ENCODE results near the gene PLA2R1.

PLA2R1 gene

GRCh38 chr2:160033732-160034392 is 28.6 kb downstream of the PLA2R1 start:
- no peak for DNase-seq (ENCODE audit: low read depth in 2 of 2)

DNA sequence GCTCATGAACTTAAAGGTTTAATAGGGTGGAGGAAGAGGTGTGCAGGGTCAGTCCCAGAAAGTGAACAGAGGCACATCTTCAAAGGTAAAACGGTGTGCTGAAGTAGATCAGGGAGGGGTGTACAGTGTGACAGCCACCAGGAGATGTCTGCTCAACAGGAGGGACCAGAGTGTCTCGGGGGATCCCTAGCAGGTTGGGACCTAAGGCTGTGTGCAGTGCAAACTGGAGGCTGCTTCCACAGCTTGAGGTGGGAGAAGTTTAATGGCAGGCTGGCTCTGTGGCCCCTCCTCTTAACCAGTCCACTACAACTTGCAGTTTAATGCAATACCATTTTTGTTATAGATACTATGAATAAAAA is 33.2 kb downstream of the PLA2R1 start:
- no peak for DNase-seq (ENCODE audit: low read depth in 2 of 2)

DNA sequence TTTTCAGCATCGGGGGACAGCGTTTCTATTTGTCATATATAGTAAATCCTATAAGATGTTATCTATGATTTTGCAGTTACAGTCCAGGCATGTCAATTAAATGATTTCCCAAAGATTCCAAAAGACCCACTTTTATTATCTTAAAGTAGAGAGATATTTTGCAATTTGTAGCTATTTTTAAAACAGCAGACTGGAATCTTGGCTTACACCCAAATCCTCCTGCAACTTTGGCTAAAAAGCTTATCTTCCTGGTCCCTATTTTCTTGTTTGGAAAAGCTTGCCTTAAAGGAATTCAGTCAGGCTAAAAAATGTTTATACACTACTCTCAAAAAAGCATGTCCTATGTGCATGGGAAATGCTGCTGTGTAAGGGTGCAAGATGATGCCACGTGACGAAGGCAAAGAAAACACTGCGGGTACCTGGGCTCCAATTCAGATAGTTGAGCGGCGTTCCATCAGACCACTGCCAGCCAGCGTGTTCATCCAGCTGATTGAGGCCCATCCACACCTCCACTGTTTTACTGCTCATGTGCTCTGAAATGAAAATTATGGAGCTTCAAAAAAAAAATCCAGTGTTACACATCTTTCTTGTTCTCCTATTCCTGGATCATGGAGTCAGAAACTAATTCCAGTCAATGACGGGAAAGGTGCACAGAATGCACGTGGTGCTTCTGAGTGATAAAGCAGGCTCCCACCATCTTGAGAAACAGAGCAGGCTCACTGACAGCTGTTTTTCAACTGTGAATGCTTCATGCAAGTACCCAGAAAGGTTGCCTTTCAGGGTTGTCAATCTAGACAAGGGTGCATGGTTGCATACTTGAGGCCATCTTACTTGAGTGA is 33.8 kb downstream of the PLA2R1 start:
- DNase-seq (ENCODE audit: low read depth in 2 of 2) = no peak

DNA sequence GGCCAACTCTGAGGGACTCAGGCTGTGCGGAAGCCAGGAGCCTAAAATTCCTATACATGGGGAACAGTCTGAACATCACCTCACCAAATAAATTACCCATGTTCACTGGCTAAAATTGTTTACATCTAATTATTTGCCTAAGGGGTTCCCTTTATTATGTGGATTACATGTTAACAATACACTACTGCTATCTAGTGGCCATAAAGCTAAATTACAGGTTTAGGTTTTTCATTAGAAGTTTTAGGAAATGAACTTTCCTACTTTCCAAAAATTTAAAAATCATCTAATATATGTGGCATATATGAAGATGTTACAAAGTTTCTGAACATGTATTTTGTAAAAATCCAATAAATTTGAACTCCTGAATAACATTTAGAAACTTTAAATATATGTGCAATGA is 40.3 kb downstream of the PLA2R1 start:
- no peak for DNase-seq (ENCODE audit: low read depth in 2 of 2)

- no peak for DNase-seq (ENCODE audit: low read depth in 2 of 2)
These were observed 42.9 kb downstream of the PLA2R1 start for GRCh38 chr2:160019374-160020090.

GRCh38 chr2:160015746-160016145 is 46.7 kb downstream of the PLA2R1 start:
- DNase-seq (ENCODE audit: low read depth in 2 of 2) = no peak

DNA sequence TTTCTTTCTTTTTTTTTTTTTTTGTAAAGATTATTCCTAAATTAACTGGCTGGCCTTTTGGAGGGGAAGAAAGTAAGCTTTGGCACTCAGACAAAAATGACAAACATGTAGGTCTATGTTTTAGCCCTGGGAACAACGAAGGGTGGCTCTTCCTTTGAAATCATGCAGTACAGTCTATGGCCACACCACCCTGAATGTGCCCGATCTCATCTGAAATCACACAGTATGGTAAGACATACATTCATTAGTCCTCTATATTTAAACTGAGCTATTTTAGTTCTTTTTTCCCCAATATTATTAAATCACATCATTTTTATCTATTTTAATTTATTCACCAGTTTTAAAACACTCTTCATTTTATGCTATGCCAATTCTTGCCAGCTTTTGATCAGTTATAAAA is 48.2 kb downstream of the PLA2R1 start:
- DNase-seq (ENCODE audit: low read depth in 2 of 2) = no peak

DNA sequence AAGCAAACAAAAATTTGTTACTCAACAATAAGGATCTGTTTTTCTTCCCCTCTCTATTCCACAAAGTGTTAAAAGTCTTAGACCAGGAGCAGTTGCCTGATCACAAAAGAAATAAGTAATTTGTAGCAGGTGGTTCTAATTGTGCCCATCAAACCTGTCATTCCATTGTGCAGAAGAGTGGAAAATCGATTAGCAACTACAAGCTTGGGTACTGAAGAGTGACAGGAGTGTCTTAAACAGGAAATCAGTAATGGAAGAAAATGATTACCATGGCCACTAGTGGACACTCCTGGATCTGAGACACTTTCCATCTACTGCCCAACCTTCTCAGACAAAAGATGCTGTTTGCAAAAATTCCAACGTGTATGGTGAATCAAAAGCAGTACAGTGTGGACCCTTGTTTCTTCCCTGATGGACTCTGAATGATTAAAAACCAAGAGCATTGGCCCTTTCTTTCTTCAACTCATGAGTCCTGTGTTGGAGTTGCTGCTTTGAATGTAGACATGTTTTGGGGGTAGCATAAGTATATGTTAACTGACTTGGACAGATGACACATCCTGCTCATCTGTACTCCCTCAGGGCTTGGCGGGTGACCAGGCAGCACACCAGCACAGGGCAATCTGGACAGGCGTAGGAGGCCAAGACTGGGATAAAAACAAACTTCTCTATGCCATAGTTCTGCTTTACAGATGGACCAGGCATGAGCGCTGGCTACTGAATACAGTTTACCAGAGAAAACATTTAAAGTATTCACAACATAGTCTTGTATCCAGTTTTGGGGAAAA is 51.9 kb downstream of the PLA2R1 start:
- DNase-seq (ENCODE audit: low read depth in 2 of 2) = no peak

DNA sequence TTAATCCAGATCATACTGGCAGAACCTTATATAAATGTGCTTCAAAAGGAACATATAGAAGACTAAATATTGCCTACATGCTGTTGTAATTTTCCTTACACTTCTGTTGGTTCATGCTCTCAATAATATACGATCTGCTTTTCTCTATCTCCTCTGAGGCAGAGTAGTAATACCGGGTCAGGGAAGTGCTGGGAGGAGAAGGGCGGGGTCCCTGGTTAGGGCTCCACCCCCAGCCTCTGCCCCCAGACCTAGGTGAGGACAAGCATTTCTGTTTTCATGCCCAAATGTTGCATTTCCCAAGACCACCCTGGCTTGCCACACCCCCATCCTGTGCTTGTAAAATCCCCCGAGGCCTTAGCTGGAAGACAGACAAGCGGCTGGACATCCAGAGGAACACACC is 55.3 kb downstream of the PLA2R1 start:
- DNase-seq (ENCODE audit: low read depth in 2 of 2) = no peak

- DNase-seq (ENCODE audit: low read depth in 2 of 2) = no peak
These were observed 55.9 kb downstream of the PLA2R1 start for GRCh38 chr2:160006475-160006874.

- no peak for DNase-seq (ENCODE audit: low read depth in 2 of 2)
These were observed 56.5 kb downstream of the PLA2R1 start for GRCh38 chr2:160005908-160006307.

DNA sequence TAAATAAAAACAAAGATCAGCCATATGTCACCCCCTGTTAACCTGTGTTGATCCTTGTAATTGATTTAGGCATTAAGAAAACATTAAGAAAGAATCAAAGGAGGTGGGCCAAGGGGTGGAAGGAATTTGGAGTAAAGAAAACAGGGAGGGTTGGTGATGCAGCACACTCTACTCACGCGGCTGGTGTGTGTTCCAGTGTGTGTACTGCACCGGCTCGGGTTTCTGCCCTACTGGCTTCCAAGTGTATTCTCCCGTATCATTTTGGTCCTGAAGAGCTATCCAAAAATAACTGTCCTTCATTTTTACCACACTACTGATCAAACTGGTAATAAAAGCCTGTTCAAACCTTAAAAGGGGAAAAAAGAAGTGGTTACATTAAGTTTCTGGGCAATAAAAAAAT is 56.9 kb downstream of the PLA2R1 start:
- no peak for DNase-seq (ENCODE audit: low read depth in 2 of 2)

DNA sequence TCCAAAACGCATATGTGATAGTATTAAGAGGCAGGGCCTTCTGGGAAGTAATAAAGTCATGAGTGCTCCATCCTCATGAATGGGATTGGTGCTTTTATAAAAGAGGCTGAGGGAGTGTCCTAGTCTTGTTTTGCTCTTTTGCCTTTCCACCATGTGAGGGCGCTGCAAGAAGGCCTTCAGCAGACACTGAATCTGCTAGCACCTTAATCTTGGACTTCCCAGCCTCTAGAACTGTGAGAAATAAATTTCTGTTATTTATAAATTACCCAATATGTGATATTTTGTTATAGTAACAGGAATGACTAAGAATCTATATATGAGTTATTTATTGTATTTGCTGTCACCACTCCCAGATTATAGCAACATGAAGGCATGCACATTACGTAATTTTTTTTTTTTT is 63.5 kb downstream of the PLA2R1 start:
- DNase-seq (ENCODE audit: low read depth in 2 of 2) = no peak

DNA sequence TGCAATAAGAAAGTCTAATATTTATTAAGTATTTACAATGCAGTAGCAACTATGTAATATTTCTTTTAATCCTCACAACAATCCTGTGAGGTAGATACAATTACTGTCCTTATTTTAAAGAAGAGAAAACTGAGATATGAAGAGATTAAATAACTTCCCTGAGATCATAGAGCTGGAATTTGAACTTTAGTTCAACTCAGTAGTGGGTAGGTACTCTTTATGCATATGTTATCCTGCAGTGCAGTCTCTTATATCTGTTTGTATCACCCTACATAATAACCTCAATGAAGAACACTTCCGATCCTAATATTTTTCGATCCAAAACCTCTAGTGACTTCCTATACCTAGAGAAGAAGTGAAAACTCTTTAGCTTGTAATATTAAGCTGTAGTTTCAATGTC is 64.2 kb downstream of the PLA2R1 start:
- DNase-seq (ENCODE audit: low read depth in 2 of 2) = no peak

DNA sequence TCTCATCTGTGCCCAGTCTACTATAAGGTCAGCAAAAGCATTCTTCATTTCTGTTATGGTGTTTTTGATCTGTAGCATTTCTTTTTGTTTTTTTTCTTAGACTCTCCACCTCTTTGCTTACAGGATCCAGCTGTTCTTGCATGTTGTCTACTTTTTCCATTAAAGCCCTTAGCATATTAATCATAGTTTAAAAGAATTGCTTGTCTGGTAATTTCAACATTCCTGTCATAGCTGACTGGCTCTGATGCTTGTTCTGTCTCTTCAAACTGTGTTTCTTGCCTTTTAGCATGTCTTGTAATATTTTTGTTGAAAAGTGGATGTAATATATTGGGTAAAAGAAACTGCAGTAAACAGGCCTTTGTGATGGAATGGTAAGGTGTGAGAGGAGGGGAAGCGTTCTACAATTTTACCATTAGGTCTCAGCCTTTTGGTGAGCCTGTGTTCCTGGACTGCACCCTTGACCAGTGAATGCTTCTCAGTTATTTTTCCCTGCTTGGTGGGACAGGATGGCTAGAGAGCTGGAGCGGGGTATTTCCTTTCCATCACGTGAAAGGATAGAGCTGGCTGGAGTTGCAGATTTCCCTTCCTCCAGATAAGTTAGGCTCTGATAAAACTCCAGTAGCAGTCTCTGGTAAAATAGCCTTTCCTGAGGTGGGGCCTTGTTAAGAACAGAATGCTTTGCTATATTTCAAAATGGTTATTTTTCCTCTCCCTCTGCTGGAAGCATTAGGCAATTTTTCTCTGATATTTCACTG is 65.4 kb downstream of the PLA2R1 start:
- DNase-seq (ENCODE audit: low read depth in 2 of 2) = no peak

DNA sequence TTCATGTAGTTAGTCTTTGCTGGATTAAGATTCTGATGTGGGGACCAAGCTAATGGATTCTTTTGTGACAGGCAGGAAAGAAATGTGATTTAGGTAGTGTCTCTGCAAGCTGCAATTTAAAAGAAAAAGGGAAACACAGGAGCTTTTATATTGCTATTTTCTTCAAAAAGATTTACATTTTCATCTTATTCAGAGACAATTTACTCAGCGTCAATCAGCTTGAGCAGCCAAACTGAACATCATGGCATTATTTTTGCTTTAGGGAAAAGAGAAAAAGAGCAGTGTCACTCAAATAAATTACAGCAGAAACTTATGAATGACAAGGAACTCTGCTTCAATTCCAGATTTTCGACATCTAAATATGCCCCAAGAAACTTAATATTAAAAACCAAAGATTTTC is 67.4 kb downstream of the PLA2R1 start:
- no peak for DNase-seq (ENCODE audit: low read depth in 2 of 2)

DNA sequence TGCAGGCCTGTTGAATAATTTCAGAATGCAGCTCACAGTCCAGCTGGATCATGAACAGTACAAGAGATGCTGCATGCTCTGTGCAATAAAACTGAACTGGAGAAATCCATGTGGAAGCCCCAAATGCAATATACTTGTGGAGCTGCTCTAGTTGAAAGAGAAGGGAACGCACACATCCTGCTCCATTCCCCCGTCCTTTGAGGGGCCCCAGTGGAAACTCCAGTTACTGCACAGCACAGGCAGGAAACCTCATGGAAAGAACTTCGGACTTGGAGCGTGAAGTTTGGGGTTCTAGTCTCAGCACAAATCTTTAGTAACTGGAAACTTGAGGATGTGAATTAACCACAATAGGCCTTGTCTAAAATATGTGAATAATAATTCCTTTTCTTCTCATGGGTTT is 73.2 kb downstream of the PLA2R1 start:
- DNase-seq (ENCODE audit: low read depth in 2 of 2) = no peak

DNA sequence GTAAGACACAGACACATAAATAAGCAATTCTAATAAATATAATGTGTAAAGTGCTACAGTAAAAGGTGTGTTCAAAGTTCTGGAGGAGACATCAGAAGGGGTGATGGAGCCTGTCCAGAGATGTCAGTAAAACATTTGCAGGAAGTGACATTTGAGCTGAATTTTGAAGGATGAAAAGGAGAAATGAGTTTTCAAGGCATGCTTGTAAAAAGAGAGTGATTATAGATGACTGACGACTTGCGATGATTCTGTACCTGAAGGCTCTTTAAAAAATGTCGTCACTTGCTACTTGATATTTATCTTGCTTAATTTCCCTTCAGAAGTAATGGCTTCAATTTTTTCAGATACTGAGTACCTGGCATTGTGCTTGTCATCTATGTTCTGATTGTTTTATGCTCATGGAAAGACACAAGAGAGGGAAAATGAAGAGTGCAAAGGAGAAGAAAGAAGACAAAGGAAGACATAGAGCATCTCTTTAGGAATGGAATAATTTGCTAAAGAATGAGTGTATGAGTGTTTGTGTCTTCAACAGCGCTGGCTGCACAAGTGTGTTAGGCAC is 73.9 kb downstream of the PLA2R1 start:
- DNase-seq (ENCODE audit: low read depth in 2 of 2) = no peak

GRCh38 chr2:159987181-159987580 is 75.2 kb downstream of the PLA2R1 start:
- no peak for DNase-seq (ENCODE audit: low read depth in 2 of 2)

DNA sequence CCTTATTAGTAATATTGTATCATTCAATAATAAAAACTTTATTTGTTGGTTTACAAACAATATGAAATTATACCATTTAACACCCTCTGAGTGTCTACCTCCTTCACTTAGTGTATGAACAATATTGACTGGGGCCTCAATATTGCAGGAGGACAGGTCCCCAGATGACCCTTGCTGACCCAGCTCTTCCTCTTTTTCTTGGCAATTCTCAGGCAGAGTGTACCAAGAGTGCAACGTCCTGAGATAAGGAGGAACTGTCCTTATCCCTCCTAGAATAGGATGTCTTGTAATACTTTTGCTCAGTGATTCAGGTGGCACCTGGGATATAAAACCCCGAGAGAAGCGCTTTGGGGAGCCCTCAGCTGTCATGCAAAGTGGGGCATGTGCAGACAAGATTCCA is 76.8 kb downstream of the PLA2R1 start:
- no peak for DNase-seq (ENCODE audit: low read depth in 2 of 2)

GRCh38 chr2:159984034-159984433 is 78.4 kb downstream of the PLA2R1 start:
- no peak for DNase-seq (ENCODE audit: low read depth in 2 of 2)

All from stimulated activated CD4-positive, alpha-beta T cell treated with anti-CD3 and anti-CD28 coated beads, Interleukin-4, amount 100 ng/mL, for 48 hours (primary cell).